ENCODE data around the gene SRSF3. TPM values are rescaled to one million over a fixed set of nuclear protein-coding genes. Genes with fewer than 3 reads are reported as not detected.
A peak's percentile ranks its signal among the peaks of the same experiment; 100 is the strongest.
"Not testable (repeated sequence)": the region's sequence is repeated elsewhere in the genome, so short reads cannot be mapped to it uniquely, and the experiment has no call there.

SRSF3 gene
- total RNA-seq, 1 donor from 2014 or later = 94.7 TPM

GRCh38 chr6:36607683-36608386, 13.7 kb downstream of the SRSF3 start:
- no peak for TF ChIP-seq CTCF (IDR thresholded peaks at IDR 0.05)
- Histone ChIP-seq H3K36me3 (peaks cover 53 to 94% of the 10 kb centered on the region in 2 donors), H3K9me3 (no peaks in the 10 kb centered on the region), H3K4me1 (peaks cover 7 to 56% of the 10 kb centered on the region in 2 donors), H3K27me3 (no peaks in the 10 kb centered on the region), H3K4me3 (no peak overlapping the region), H3K27ac (peak overlapping the region; percentile 42 to 58)
- intact Hi-C loops (cut with DNase I) = no loop called here
- peak in 1 of 2 donors; percentile 43 for DNase-seq (ENCODE audit: low spot score in 2 of 2)

GRCh38 chr6:36608788-36609563, 14.8 kb downstream of the SRSF3 start:
- peak overlapping the region; percentile 24 to 58 for H3K27ac ChIP-seq
- H3K9me3 ChIP-seq = no peaks in the 10 kb centered on the region
- no peak overlapping the region for H3K4me3 ChIP-seq
- peaks cover 46 to 91% of the 10 kb centered on the region in 2 donors for H3K36me3 ChIP-seq
- peak in 1 of 2 donors; percentile 40 for DNase-seq (ENCODE audit: low spot score in 2 of 2)
- no peaks in the 10 kb centered on the region for H3K27me3 ChIP-seq
- TF ChIP-seq CTCF (IDR thresholded peaks at IDR 0.05) = no peak
- intact Hi-C loops (cut with DNase I) = no loop called here
- H3K4me1 ChIP-seq = peaks cover 3 to 48% of the 10 kb centered on the region in 2 donors

GRCh38 chr6:36609582-36609981, 15.4 kb downstream of the SRSF3 start:
- no peak for TF ChIP-seq CTCF (IDR thresholded peaks at IDR 0.05)
- Histone ChIP-seq H3K9me3 (no peaks in the 10 kb centered on the region), H3K4me1 (peaks cover 3 to 42% of the 10 kb centered on the region in 2 donors), H3K27me3 (no peaks in the 10 kb centered on the region), H3K36me3 (peaks cover 40 to 91% of the 10 kb centered on the region in 2 donors), H3K4me3 (no peak overlapping the region), H3K27ac (peak overlapping the region in 1 of 2 donors; percentile 24)
- intact Hi-C loops (cut with DNase I) = no loop called here
- DNase-seq (ENCODE audit: low spot score in 2 of 2) = peak in 1 of 2 donors; percentile 24

GRCh38 chr6:36610041-36610955, 16.1 kb downstream of the SRSF3 start:
- H3K36me3 ChIP-seq = peaks cover 33 to 86% of the 10 kb centered on the region in 2 donors
- peak in 1 of 2 donors; percentile 51 for DNase-seq (ENCODE audit: low spot score in 2 of 2)
- intact Hi-C loops (cut with DNase I) = no loop called here
- H3K9me3 ChIP-seq = no peaks in the 10 kb centered on the region
- no peaks in the 10 kb centered on the region for H3K27me3 ChIP-seq
- H3K4me1 ChIP-seq = peaks cover 2 to 43% of the 10 kb centered on the region in 2 donors
- TF ChIP-seq CTCF (IDR thresholded peaks at IDR 0.05) = no peak
- H3K4me3 ChIP-seq = no peak overlapping the region
- peak overlapping the region in 1 of 2 donors; percentile 24 for H3K27ac ChIP-seq

- H3K9me3 ChIP-seq = no peaks in the 10 kb centered on the region
- TF ChIP-seq CTCF (IDR thresholded peaks at IDR 0.05) = no peak
- DNase-seq (ENCODE audit: low spot score in 2 of 2) = peak in 1 of 2 donors; percentile 37
- H3K4me3 ChIP-seq = no peak overlapping the region
- no peaks in the 10 kb centered on the region for H3K27me3 ChIP-seq
- H3K4me1 ChIP-seq = peaks cover 0 to 37% of the 10 kb centered on the region in 2 donors
- H3K27ac ChIP-seq = no peak overlapping the region
- H3K36me3 ChIP-seq = peaks cover 28 to 80% of the 10 kb centered on the region in 2 donors
- intact Hi-C loops (cut with DNase I) = no loop called here
Observed at GRCh38 chr6:36610956-36611336, 16.8 kb downstream of the SRSF3 start.

- H3K9me3 ChIP-seq; H3K4me3 ChIP-seq; H3K27me3 ChIP-seq; intact Hi-C loops (cut with DNase I); H3K27ac ChIP-seq: not testable (repeated sequence)
- peaks cover 0 to 30% of the 10 kb centered on the region in 2 donors for H3K4me1 ChIP-seq
- H3K36me3 ChIP-seq = peaks cover 27 to 72% of the 10 kb centered on the region in 2 donors
- DNase-seq (ENCODE audit: low spot score in 2 of 2) = peak in 1 of 2 donors; percentile 45
Observed at GRCh38 chr6:36611679-36612078, 17.5 kb downstream of the SRSF3 start.

Data from ascending aorta (tissue), 2 donors.